ENCODE measurements around the gene SLC24A3. TPM values are rescaled to one million over a fixed set of nuclear protein-coding genes. Genes with fewer than 3 reads are reported as not detected.
"Not testable (repeated sequence)": the region's sequence is repeated elsewhere in the genome, so short reads cannot be mapped to it uniquely, and the experiment has no call there.

The SLC24A3 gene
- total and polyA plus RNA-seq, 4 donors = 17.5 to 64.9 (median 43.8) TPM

DNA sequence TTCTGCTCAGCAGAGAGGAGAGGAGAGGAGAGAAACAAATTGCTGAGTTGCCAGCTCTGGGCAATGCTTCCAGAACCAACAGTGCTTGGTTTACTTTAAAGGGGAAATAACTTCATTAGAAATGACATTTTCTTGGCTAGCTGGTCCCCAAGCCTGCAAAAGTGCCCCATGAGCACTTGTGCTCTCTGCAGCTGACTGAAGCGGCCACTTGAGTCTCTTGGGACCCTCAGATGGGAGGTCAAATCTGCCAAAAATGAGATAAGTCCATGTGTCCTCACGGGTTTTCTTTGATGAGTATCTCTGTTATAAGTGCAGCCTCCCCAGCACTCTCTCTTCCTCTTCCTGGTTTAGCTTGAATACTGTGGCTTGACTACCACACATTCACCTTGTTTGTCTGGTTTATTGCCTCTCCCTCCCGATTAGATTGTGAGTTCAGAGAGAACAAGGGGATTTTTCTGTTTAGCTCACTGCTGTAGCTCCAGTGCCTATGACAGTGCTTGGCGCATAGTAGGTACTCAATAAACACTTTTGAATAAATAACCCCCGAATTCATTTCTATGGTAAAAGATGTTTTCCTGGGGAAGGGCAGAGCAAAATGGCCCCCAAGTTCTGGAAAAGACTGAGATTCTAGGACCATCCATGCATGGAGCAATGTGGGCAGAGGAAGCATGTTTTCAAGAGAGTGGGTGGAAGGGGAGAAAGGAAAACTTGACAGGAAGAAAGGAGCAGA lies 538.6 kb downstream of the SLC24A3 start:
- Histone ChIP-seq H3K4me1 (ENCODE audit: control insufficient read depth, insufficient read depth, low read length) (peaks cover 3% of the 10 kb centered on the region), H3K27me3 (ENCODE audit: control insufficient read depth, insufficient read depth, low read length) (no peaks in the 10 kb centered on the region), H3K27ac (ENCODE audit: low read depth, low read length) (no peak overlapping the region), H3K4me3 (ENCODE audit: low read depth, low read length) (no peak overlapping the region), H3K36me3 (ENCODE audit: control insufficient read depth, insufficient read depth, low read length) (no peaks in the 10 kb centered on the region), H3K9me3 (ENCODE audit: control insufficient read depth, insufficient read depth, low read length) (no peaks in the 10 kb centered on the region)
- DNase-seq (ENCODE audit: low read depth in 4 of 6, low spot score in 6 of 6) = peak in 1 of 6 donors; percentile 24
- WGBS (ENCODE audit: insufficient coverage) = 38% methylated on average over 2 of the region's 5 CpGs

DNA sequence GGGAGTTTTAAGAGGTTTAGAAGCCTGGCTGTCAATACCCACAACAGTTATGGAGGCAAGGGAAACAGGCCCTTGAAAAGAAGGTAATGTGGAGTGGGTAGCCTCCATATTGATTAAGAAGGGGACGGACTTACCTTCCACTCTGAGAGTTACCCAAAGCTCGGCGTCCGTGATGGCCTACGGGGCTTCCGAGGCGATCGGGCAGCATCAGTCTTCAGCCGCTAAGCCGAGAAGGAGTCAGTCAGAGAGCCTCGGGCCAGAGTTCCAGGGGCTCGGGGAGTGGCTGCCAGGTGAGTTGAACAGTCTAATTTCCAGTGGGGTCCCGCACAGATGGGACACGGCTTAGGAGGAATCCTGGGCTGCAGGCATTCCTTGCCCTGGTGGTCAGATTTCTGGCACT lies 541.8 kb downstream of the SLC24A3 start:
- H3K27me3 ChIP-seq (ENCODE audit: control insufficient read depth, insufficient read depth, low read length); H3K27ac ChIP-seq (ENCODE audit: low read depth, low read length); H3K36me3 ChIP-seq (ENCODE audit: control insufficient read depth, insufficient read depth, low read length); H3K4me3 ChIP-seq (ENCODE audit: low read depth, low read length); DNase-seq (ENCODE audit: low read depth in 4 of 6, low spot score in 6 of 6); H3K9me3 ChIP-seq (ENCODE audit: control insufficient read depth, insufficient read depth, low read length): not testable (repeated sequence)
- whole genome bisulfite sequencing (ENCODE audit: insufficient coverage) = 100% methylated on average over 10 of the region's 14 CpGs
- peaks cover 18% of the 10 kb centered on the region for H3K4me1 ChIP-seq (ENCODE audit: control insufficient read depth, insufficient read depth, low read length)

DNA sequence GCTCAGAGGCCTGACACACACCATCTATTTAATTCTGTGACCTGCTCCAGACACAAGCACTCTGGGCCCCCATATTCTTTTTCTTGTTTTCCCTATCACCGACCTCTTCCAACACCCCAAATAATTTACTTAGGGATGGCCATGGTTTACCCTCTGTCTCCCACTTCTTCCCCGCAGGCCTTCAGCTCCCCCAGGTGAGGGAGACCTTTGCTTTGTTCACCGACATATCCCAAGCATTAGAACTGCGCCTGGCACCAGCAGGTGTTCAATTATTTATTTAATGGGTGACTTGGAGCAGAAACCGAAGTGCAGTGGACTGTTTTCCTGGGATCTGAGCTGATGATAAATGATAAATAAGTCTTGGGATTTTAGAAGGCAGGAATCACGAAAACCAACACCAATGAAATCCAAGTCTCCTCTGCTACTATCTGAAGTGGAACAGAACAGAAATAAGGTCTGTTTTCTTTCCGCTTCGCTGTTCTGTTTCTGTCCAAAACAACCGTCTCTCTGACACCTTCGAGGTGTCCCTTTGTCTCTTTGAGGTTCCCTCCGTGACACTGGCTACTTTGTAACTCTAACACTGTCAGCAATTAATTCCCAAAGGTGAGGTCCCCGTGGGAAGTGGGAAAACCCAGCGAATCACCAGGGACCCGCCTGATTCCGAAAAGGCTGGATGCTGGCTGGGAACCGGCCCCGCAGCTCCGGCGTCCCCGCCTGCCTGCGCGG lies 544.5 kb downstream of the SLC24A3 start:
- H3K27me3 ChIP-seq (ENCODE audit: control insufficient read depth, insufficient read depth, low read length) = no peaks in the 10 kb centered on the region
- H3K36me3 ChIP-seq (ENCODE audit: control insufficient read depth, insufficient read depth, low read length) = no peaks in the 10 kb centered on the region
- WGBS (ENCODE audit: insufficient coverage) = 11% methylated on average over 16 of the region's 22 CpGs
- peak overlapping the region; percentile 65 for H3K4me3 ChIP-seq (ENCODE audit: low read depth, low read length)
- peaks cover 23% of the 10 kb centered on the region for H3K4me1 ChIP-seq (ENCODE audit: control insufficient read depth, insufficient read depth, low read length)
- peak overlapping the region; percentile 90 for H3K27ac ChIP-seq (ENCODE audit: low read depth, low read length)
- no peaks in the 10 kb centered on the region for H3K9me3 ChIP-seq (ENCODE audit: control insufficient read depth, insufficient read depth, low read length)
- peak in 3 of 6 donors; percentile 9 to 43 (median 19) for DNase-seq (ENCODE audit: low read depth in 4 of 6, low spot score in 6 of 6)

DNA sequence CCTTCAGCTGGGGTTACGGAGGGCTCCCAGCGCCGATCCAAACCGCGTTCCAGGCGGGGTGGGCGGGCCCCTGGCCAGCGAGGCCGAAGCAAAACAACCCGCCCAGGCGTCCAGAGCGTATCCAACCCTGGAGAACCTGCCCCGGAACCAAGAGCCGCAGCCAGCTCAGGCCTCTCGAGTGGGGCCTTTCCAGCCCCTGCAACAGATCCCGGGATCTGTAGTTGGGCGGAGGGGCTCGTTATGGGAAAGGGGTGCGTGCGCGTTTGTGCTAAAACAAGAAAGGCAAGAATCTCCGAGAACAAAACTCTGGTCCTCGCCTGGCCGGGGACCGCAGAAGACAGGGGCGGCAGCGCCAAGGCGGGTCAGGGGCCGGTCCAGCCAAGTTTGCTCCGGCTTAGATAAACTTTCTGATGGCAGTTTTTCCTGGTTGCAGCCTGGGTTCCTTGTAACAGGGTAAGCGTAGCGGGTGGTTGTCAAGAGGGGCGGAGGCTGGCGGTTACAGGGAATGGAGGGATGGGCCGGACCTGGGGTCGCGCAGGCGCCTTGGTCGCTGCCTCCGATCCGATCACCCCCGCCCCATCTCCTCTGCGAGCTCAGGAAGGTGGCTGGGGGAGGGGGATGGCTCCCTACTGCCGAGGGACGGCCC lies 545.2 kb downstream of the SLC24A3 start:
- WGBS (ENCODE audit: insufficient coverage) = under 1% methylated on average over 42 of the region's 45 CpGs
- H3K36me3 ChIP-seq (ENCODE audit: control insufficient read depth, insufficient read depth, low read length) = no peaks in the 10 kb centered on the region
- H3K27ac ChIP-seq (ENCODE audit: low read depth, low read length) = peak overlapping the region; percentile 90
- H3K27me3 ChIP-seq (ENCODE audit: control insufficient read depth, insufficient read depth, low read length) = no peaks in the 10 kb centered on the region
- H3K9me3 ChIP-seq (ENCODE audit: control insufficient read depth, insufficient read depth, low read length) = no peaks in the 10 kb centered on the region
- DNase-seq (ENCODE audit: low read depth in 4 of 6, low spot score in 6 of 6) = peak; percentile 74 to 98 (median 80)
- peaks cover 23% of the 10 kb centered on the region for H3K4me1 ChIP-seq (ENCODE audit: control insufficient read depth, insufficient read depth, low read length)
- peak overlapping the region; percentile 65 for H3K4me3 ChIP-seq (ENCODE audit: low read depth, low read length)

DNA sequence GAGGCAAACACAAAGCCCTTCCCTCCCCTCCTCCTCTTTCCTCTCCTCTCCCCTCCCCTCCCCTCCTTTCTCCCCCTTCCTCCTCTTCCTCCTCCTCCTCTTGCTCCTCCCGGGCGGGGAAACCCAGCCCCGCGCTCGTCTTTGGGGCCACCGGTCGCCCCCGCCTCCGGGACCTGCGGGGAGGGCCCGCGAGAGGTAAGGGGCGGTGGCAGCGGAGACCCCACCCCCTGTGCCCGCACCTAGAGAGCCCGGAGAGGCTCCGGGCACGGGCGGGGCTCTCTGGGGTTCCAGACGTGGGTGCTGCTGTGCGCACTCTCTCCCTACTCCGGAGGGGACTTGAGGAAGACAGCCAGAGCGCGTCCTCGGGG lies 545.7 kb downstream of the SLC24A3 start, which contains the start of gene RIN2:
RIN2 (plus strand) TSS at position 126 of the 368 bp plus-strand sequence. CDS start 131,344 bp downstream, outside the sequence.
- peak within 1 kb of the TSS; percentile 65 for H3K4me3 ChIP-seq (ENCODE audit: low read depth, low read length)
- peak within 1 kb of the TSS; percentile 90 for H3K27ac ChIP-seq (ENCODE audit: low read depth, low read length)
- DNase-seq (ENCODE audit: low read depth in 4 of 6, low spot score in 6 of 6) = peak in 1 of 6 donors; percentile 15
- no peaks in the 10 kb centered on the region for H3K27me3 ChIP-seq (ENCODE audit: control insufficient read depth, insufficient read depth, low read length)
- H3K36me3 ChIP-seq (ENCODE audit: control insufficient read depth, insufficient read depth, low read length) = no peaks in the 10 kb centered on the region
- H3K9me3 ChIP-seq (ENCODE audit: control insufficient read depth, insufficient read depth, low read length) = no peaks in the 10 kb centered on the region
- WGBS (ENCODE audit: insufficient coverage) = 0% methylated on average over 24 of the region's 25 CpGs
- peaks cover 23% of the 10 kb centered on the region for H3K4me1 ChIP-seq (ENCODE audit: control insufficient read depth, insufficient read depth, low read length)

DNA sequence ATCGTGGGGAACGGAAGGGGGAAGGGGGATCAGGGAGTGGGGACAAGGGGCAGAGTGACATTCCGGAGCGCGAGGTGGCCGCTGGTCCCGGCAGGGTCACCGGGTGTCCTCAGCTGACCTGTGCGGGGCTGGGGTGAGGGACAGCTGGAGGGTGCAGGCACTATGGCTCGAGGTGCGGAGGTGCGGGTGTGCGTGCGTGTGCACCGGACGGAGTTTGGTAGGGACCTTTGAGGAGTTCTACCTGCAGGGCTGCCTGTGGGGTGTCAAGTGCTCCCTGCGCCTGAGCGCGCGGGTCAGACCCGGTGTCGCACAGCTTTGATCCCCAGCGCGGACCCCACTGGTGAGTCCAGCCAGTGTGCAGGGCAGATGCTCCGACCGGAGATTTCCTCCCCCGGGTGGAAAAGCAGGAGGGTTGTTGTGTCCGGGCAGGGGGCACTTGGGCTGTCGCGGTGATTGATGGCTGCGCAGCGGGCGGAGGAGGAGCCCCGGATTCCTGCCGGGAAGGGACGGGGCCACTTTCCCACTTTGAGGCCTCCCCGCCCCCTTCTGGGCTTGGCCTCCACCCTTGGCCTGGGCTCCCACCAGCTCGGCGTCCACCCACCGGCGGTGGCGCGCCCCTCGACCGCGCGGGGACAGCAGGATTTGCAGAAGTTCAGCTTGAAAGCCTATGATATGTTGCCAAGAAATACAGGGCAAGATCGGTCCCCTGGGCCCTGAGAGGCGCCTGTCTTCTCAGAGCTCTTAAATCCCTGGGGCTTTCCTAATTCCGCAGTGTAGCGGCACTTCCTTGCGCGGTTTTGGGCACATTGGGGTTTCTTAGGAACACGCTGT lies 546.3 kb downstream of the SLC24A3 start:
- Histone ChIP-seq H3K4me1 (ENCODE audit: control insufficient read depth, insufficient read depth, low read length) (peaks cover 23% of the 10 kb centered on the region), H3K9me3 (ENCODE audit: control insufficient read depth, insufficient read depth, low read length) (no peaks in the 10 kb centered on the region), H3K27ac (ENCODE audit: low read depth, low read length) (peak overlapping the region; percentile 90), H3K36me3 (ENCODE audit: control insufficient read depth, insufficient read depth, low read length) (no peaks in the 10 kb centered on the region), H3K4me3 (ENCODE audit: low read depth, low read length) (peak overlapping the region; percentile 65), H3K27me3 (ENCODE audit: control insufficient read depth, insufficient read depth, low read length) (no peaks in the 10 kb centered on the region)
- under 1% methylated on average over 54 of the region's 54 CpGs for WGBS (ENCODE audit: insufficient coverage)
- DNase-seq (ENCODE audit: low read depth in 4 of 6, low spot score in 6 of 6) = peak in 5 of 6 donors; percentile 24 to 80 (median 29)

DNA sequence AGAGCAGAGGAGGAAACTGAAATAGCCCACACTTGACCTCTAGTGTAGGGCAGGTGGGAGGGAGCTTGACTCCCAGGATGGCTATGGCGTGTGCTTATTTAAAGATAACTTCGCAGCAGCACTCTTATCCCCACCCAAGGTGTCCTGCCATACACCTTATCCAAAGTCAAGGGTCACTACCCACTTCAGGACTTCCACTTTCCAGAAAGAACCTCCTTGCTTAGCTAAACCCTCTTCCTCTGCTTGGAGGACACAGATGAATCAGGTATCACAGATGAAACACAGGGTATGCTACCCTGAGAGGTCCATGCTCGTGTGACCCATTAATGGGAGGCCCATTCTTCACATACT lies 547.9 kb downstream of the SLC24A3 start:
- Histone ChIP-seq H3K9me3 (ENCODE audit: control insufficient read depth, insufficient read depth, low read length) (no peaks in the 10 kb centered on the region), H3K36me3 (ENCODE audit: control insufficient read depth, insufficient read depth, low read length) (no peaks in the 10 kb centered on the region), H3K27ac (ENCODE audit: low read depth, low read length) (no peak overlapping the region), H3K4me1 (ENCODE audit: control insufficient read depth, insufficient read depth, low read length) (peaks cover 23% of the 10 kb centered on the region), H3K27me3 (ENCODE audit: control insufficient read depth, insufficient read depth, low read length) (no peaks in the 10 kb centered on the region), H3K4me3 (ENCODE audit: low read depth, low read length) (no peak overlapping the region)
- 100% methylated on average over 2 of the region's 3 CpGs for WGBS (ENCODE audit: insufficient coverage)
- no peak for DNase-seq (ENCODE audit: low read depth in 4 of 6, low spot score in 6 of 6)

DNA sequence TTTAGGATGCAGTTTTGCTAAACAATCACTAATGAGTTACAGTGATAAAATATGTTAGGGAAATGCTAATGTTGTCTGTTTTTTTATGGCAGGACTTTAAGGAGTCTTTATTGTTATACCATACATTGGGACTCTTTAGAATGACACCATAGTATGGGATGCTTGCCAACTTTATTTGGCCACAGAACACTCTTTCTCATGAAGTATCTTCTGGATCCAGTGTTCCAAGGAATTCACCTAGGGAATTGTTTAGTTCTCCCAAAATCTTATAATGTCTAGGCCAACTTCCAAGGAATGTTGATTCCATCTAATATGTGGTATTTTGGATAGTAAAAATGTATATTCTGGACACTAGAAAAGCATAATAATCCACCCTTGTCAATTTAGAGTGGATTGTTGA lies 548.9 kb downstream of the SLC24A3 start:
- Histone ChIP-seq H3K4me1 (ENCODE audit: control insufficient read depth, insufficient read depth, low read length) (peaks cover 23% of the 10 kb centered on the region), H3K36me3 (ENCODE audit: control insufficient read depth, insufficient read depth, low read length) (no peaks in the 10 kb centered on the region)

DNA sequence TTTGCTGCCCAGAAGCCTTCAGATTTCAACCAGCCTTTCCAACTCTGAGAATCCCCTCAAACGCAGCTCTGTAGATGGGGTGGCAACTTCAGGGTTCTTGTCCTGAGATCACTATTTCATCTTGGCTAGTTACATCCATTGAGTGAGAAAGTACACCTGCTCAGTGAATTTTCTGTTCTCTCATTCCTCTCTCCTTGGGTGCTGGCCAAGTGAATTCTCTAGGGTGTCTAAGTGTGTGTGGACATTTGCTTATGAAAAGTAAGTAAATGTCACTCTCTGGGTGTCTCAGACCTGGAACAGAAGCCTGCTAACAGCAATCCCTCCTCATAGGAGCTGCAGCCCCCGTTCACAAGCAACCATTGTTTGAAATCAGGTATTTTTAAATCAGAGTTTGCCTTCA lies 549.4 kb downstream of the SLC24A3 start:
- H3K36me3 ChIP-seq (ENCODE audit: control insufficient read depth, insufficient read depth, low read length) = no peaks in the 10 kb centered on the region
- H3K9me3 ChIP-seq (ENCODE audit: control insufficient read depth, insufficient read depth, low read length) = no peaks in the 10 kb centered on the region
- no peak for DNase-seq (ENCODE audit: low read depth in 4 of 6, low spot score in 6 of 6)
- peaks cover 20% of the 10 kb centered on the region for H3K4me1 ChIP-seq (ENCODE audit: control insufficient read depth, insufficient read depth, low read length)
- no CpG with 5 or more reads among the region's 2 CpGs for WGBS (ENCODE audit: insufficient coverage)
- no peaks in the 10 kb centered on the region for H3K27me3 ChIP-seq (ENCODE audit: control insufficient read depth, insufficient read depth, low read length)
- no peak overlapping the region for H3K27ac ChIP-seq (ENCODE audit: low read depth, low read length)
- no peak overlapping the region for H3K4me3 ChIP-seq (ENCODE audit: low read depth, low read length)

More for the DNA sequence above, 548.9 kb downstream of the SLC24A3 start:
- Histone ChIP-seq H3K4me3 (ENCODE audit: low read depth, low read length) (no peak overlapping the region), H3K9me3 (ENCODE audit: control insufficient read depth, insufficient read depth, low read length) (no peaks in the 10 kb centered on the region), H3K27ac (ENCODE audit: low read depth, low read length) (no peak overlapping the region), H3K27me3 (ENCODE audit: control insufficient read depth, insufficient read depth, low read length) (no peaks in the 10 kb centered on the region)
- DNase-seq (ENCODE audit: low read depth in 4 of 6, low spot score in 6 of 6) = no peak

Data from spinal cord (tissue), 10 donors.